ENCODE measurements around the gene C11orf68.

C11orf68 gene

DNA sequence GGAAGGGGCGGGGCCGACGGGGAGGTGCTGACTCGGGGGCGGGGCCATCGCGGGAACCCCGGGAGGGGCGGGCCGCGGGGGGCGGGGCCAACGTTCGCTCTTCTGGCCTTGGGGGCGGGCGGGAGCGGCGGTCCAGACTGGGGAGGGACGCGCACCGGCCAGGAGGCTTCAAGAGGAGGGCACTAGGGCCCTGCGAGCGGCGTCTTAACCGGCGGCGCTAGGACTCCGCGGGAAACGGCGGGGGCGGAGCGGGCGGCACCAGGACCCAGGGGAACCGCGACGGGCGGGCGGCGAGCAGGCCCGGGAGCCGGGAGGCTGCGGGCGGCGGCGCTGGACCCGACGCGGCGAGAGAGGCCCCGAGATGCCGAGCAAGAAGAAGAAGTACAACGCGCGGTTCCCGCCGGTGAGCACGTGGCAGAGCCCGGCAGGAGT, 295 bp upstream of the C11orf68 start, which contains the start of gene DRAP1:
Gene DRAP1 (plus strand): TSS at position 286 of the 432 bp plus-strand sequence. CDS start 76 bp downstream, at position 362.
- TF ChIP-seq, protein P1, sequence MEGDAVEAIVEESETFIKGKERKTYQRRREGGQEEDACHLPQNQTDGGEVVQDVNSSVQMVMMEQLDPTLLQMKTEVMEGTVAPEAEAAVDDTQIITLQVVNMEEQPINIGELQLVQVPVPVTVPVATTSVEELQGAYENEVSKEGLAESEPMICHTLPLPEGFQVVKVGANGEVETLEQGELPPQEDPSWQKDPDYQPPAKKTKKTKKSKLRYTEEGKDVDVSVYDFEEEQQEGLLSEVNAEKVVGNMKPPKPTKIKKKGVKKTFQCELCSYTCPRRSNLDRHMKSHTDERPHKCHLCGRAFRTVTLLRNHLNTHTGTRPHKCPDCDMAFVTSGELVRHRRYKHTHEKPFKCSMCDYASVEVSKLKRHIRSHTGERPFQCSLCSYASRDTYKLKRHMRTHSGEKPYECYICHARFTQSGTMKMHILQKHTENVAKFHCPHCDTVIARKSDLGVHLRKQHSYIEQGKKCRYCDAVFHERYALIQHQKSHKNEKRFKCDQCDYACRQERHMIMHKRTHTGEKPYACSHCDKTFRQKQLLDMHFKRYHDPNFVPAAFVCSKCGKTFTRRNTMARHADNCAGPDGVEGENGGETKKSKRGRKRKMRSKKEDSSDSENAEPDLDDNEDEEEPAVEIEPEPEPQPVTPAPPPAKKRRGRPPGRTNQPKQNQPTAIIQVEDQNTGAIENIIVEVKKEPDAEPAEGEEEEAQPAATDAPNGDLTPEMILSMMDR (IDR thresholded peaks at IDR 0.05; ENCODE audit: low read depth, low read length), result no peak
- DNase-seq (ENCODE audit: extremely low read depth, low read depth), result peak; percentile 97

DNA sequence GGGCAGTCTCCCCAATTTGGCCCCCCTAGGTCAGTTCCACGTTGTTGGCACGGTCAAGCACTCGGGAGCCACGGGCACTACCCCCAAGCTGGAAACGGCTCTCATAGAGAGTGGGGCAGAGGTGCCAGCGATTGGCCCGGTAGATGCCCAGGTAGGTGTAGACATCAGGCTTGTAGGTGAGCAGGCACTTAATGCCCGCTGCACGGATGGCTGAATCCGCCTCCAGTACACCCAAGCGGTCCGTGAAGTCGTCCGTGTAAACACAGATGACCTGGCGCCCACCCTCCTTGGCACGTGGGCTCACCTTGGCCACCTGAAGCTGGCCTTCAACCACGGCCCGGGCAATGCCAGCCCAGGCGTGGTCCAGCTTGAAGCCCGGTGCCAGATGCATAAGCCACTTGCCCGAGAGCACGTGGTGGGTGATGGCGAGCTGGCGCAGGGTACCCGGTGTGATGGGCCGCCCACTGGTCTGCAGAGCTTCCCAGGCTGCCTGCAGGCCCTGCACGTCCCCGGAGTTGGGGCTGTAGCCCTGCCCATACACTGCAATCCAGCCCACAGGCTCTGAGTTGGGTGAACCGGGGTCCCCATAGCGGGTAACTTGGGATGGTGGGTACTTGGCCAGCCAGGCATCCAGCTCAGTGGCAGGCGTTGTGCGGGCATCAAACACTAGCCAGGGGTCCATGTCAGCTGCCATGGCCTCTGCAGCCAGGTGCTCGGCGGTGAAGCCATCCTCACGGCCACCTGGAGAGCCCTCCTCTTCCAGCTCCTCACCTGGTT, 1.2 kb downstream of the C11orf68 start:
- no peak for DNase-seq (ENCODE audit: extremely low read depth, low read depth)
- TF ChIP-seq, protein P1 (IDR thresholded peaks at IDR 0.05; ENCODE audit: low read depth, low read length), result no peak

DNA sequence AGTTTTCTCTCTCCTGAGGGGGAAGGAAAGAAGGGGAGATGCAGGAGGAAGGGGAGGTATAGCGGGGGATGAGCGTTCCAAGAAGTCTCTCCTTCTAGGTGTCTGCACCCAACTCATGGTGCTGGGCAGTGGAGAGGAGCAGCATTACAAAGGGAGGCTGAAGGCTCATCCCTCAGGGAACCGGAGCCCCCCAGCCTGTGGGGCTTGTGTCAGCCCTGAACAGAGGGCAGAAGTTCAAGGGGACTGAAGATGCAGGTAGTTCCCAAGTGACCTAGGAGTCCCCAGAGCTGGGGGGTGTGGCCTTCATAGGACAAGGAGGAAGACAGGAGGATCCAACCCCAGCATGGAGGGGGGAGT, 1.8 kb downstream of the C11orf68 start:
- TF ChIP-seq, protein P1 (IDR thresholded peaks at IDR 0.05; ENCODE audit: low read depth, low read length), result no peak
- no peak for DNase-seq (ENCODE audit: extremely low read depth, low read depth)

DNA sequence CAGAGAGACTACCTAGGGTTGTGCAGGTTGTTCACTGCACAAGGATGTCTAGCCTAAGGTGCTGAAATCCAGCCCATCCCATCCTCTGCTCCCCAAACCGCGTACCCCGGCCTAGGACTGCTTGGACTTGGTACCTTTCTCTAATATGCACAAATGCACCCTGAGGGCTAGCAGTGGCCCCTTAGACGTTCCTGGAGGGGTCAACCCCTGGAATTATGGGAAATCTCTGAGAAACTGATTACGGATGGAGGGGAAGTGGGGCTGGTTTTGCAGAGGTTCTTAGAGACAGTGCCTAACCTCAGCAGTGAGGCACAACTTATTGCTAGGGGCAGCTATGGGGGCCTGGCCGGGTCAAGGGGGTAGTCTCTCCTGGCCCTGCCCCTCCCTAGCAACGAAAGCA, 2.5 kb downstream of the C11orf68 start:
- TF ChIP-seq, protein P1 (IDR thresholded peaks at IDR 0.05; ENCODE audit: low read depth, low read length), result no peak
- DNase-seq (ENCODE audit: extremely low read depth, low read depth), result no peak

DNA sequence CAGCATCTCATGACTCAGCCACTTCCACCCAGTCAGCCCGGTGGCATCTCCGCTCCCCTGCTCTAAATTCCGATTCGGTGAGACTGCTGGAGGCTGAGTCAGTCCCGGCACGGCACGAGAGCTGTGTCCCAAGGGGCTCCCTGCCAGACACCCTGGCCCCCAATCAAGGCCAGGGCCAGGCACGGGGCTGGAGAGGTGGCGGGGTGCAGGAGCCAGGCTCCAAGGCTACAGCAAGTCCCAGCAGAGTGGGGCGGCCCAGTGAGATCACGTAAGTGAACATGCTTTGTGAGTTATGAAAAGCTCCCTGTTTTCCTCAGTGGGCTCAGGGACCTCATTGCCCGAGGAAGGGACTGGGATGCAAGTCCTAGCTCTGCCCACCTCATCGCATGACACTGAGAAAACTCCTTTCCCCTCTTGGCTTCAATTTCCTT, 3.0 kb downstream of the C11orf68 start:
- TF ChIP-seq, protein P1 (IDR thresholded peaks at IDR 0.05; ENCODE audit: low read depth, low read length), result no peak
- peak; percentile 94 for DNase-seq (ENCODE audit: extremely low read depth, low read depth)

DNA sequence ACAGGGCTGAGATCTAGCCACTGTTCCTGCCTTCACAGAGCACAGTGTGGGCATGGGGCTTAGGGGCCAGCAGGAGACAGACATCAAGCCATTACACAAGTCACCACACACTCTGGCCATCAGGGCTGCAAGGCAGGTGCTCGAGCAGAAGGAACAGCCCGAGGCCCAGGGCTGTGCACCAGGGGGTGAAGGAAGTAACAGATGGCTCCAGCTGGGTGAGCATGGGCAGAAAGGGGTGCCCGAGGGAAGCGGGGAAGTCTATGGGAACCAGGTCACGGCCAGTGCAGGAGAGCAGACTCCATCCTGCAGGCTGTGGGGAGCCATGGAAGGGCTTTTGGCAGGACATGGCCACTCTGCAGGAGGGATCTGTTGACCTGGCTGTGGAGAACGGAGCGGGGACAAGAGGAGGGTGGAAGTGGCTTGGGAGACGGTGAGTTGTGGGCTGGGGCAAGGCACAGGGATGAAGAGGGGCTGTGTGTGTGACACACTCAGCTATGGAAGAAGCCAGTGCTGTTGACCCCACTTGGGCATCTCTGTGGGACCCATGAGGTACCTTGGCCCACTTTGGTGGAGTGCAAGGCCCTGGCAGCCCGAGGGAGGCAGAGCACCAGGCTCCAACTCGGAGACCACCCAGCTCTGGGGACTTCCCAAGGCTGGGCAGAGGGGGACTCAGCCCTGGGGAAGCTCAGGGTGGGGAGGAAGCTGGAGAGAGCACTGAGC, 3.6 kb downstream of the C11orf68 start:
- TF ChIP-seq, protein P1 (IDR thresholded peaks at IDR 0.05; ENCODE audit: low read depth, low read length), result no peak
- no peak for DNase-seq (ENCODE audit: extremely low read depth, low read depth)

DNA sequence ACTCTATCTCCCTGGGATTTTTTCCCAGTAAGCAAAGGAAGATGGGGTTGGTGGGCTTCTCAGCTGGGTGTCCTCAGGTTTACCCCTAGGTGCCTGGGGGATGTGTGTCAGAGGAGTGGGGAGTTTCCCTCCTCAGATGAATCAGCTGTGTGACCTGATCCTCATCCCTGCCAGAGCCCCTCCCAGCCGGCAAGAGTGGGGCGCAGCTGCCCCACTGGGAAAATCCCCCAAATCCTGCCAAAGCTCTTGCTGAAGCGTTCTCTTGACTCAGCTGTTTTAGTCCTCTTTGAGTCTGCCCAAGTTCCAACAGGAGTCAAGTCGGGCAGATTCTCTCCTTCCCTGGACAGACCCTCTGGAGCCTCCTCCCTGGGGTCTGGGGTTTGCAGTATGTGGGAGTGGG, 6.0 kb downstream of the C11orf68 start:
- peak; percentile 56 for DNase-seq (ENCODE audit: extremely low read depth, low read depth)
- TF ChIP-seq, protein P1 (IDR thresholded peaks at IDR 0.05; ENCODE audit: low read depth, low read length), result no peak

Measured in AG09319 (cell line).